NT2/D1 (cell line): Measurements from ENCODE around the gene CCDC149.

ENCODE experiments used
- DNase-seq: peaks from one replicate; pipeline ENCODE4 v3.0.0-alpha.2; 2011; ENCODE audit warnings: low read depth, low spot score
- H3K27me3 ChIP-seq: 2 replicates; pipeline ENCODE4 v1.6.0; 2011; ENCODE audit warnings: mild to moderate bottlenecking; ENCODE audit not compliant: insufficient read length, insufficient read depth
- H3K36me3 ChIP-seq: 2 replicates; pipeline ENCODE4 v1.6.1; 2011; ENCODE audit warnings: mild to moderate bottlenecking, low read length, mixed read lengths; ENCODE audit not compliant: insufficient read depth, insufficient read length
- H3K4me1 ChIP-seq: 2 replicates; pipeline ENCODE4 v1.5.1; 2011; ENCODE audit not compliant: insufficient read depth, insufficient read length
- H3K4me3 ChIP-seq: 2 replicates; pipeline ENCODE4 v1.5.1; 2011; ENCODE audit warnings: low read depth; ENCODE audit not compliant: insufficient read length
- H3K9ac ChIP-seq: 2 replicates; pipeline ENCODE4 v1.6.0; 2011; ENCODE audit warnings: low read depth; ENCODE audit not compliant: insufficient read length
- H3K9me3 ChIP-seq: 2 replicates; pipeline ENCODE4 v1.5.1; 2011; ENCODE audit warnings: mild to moderate bottlenecking, low read length; ENCODE audit not compliant: insufficient read depth
- SUZ12 ChIP-seq: IDR thresholded peaks from 2 replicates; pipeline ENCODE4 v1.6.1; 2011; ENCODE audit not compliant: insufficient read length, insufficient read depth; ENCODE audit errors: extremely low read depth
- YY1 ChIP-seq: IDR thresholded peaks from 2 replicates; pipeline ENCODE4 v1.6.1; 2011; ENCODE audit not compliant: insufficient read length, insufficient read depth
- ZNF274 ChIP-seq: IDR thresholded peaks from 2 replicates; pipeline ENCODE4 v1.6.1; 2011; ENCODE audit warnings: mild to moderate bottlenecking, low read depth, low read length

The CCDC149 gene

GRCh38 chr4:24809815-24810405 is 102.9 kb downstream of the CCDC149 start:
- H3K27me3 ChIP-seq = no peaks in the 10 kb centered on the region
- H3K36me3 ChIP-seq = no peaks in the 10 kb centered on the region
- TF ChIP-seq ZNF274 (no peak), YY1 (no peak), SUZ12 (no peak)
- H3K9ac ChIP-seq = no peak overlapping the region
- no peak for DNase-seq
- H3K4me1 ChIP-seq = no peaks in the 10 kb centered on the region
- H3K9me3 ChIP-seq = no peaks in the 10 kb centered on the region
- no peak overlapping the region for H3K4me3 ChIP-seq

GRCh38 chr4:24809376-24809775 is 103.5 kb downstream of the CCDC149 start:
- Histone ChIP-seq H3K27me3 (no peaks in the 10 kb centered on the region), H3K4me1 (no peaks in the 10 kb centered on the region), H3K9ac (no peak overlapping the region), H3K9me3 (no peaks in the 10 kb centered on the region), H3K36me3 (no peaks in the 10 kb centered on the region), H3K4me3 (no peak overlapping the region)
- DNase-seq = no peak
- TF ChIP-seq YY1 (no peak), SUZ12 (no peak), ZNF274 (no peak)

DNA sequence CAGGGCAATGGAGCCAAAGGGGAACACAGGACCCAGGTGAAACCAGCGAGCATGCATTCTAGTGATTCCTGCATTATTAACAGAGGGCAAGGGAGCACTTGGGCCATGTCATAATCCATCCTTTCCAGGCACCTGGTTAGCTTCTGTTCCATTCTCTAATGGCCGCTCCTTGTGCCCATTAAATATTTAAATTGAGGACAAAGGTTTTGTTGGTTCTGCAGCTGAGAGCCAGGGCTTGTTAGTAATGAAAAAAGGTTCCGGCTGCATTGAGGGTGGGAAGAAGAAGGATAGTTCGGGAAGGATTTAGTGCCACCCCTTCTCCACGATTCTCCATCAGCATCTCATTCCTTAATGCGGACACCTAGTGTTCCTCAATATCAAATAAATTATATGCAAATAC is 103.9 kb downstream of the CCDC149 start:
- Histone ChIP-seq H3K27me3 (no peaks in the 10 kb centered on the region), H3K36me3 (no peaks in the 10 kb centered on the region), H3K4me1 (no peaks in the 10 kb centered on the region), H3K4me3 (no peak overlapping the region), H3K9ac (no peak overlapping the region), H3K9me3 (no peaks in the 10 kb centered on the region)
- DNase-seq = no peak
- TF ChIP-seq ZNF274 = no peak
- no peak for TF ChIP-seq YY1
- no peak for TF ChIP-seq SUZ12

GRCh38 chr4:24808261-24808660 is 104.6 kb downstream of the CCDC149 start:
- H3K36me3 ChIP-seq = no peaks in the 10 kb centered on the region
- no peak for DNase-seq
- H3K4me1 ChIP-seq = no peaks in the 10 kb centered on the region
- no peak overlapping the region for H3K4me3 ChIP-seq
- H3K9me3 ChIP-seq = no peaks in the 10 kb centered on the region
- H3K9ac ChIP-seq = no peak overlapping the region
- no peaks in the 10 kb centered on the region for H3K27me3 ChIP-seq
- TF ChIP-seq YY1 = no peak
- no peak for TF ChIP-seq SUZ12
- no peak for TF ChIP-seq ZNF274

- no peaks in the 10 kb centered on the region for H3K27me3 ChIP-seq
- no peaks in the 10 kb centered on the region for H3K9me3 ChIP-seq
- no peaks in the 10 kb centered on the region for H3K4me1 ChIP-seq
- DNase-seq = no peak
- TF ChIP-seq SUZ12 (no peak), ZNF274 (no peak), YY1 (no peak)
- H3K4me3 ChIP-seq = no peak overlapping the region
- no peaks in the 10 kb centered on the region for H3K36me3 ChIP-seq
- H3K9ac ChIP-seq = no peak overlapping the region
Observed at GRCh38 chr4:24807611-24808010, 105.2 kb downstream of the CCDC149 start.

GRCh38 chr4:24806206-24806990 is 106.4 kb downstream of the CCDC149 start:
- H3K4me3 ChIP-seq = no peak overlapping the region
- H3K9ac ChIP-seq = no peak overlapping the region
- no peak for DNase-seq
- TF ChIP-seq SUZ12 (no peak), ZNF274 (no peak), YY1 (no peak)
- no peaks in the 10 kb centered on the region for H3K27me3 ChIP-seq
- H3K36me3 ChIP-seq = no peaks in the 10 kb centered on the region
- H3K4me1 ChIP-seq = no peaks in the 10 kb centered on the region
- H3K9me3 ChIP-seq = no peaks in the 10 kb centered on the region

- H3K4me1 ChIP-seq = no peaks in the 10 kb centered on the region
- DNase-seq = no peak
- TF ChIP-seq ZNF274 = no peak
- TF ChIP-seq YY1 = no peak
- no peak for TF ChIP-seq SUZ12
- H3K36me3 ChIP-seq = no peaks in the 10 kb centered on the region
- H3K9me3 ChIP-seq = no peaks in the 10 kb centered on the region
- no peak overlapping the region for H3K4me3 ChIP-seq
- no peak overlapping the region for H3K9ac ChIP-seq
- no peaks in the 10 kb centered on the region for H3K27me3 ChIP-seq
Observed at GRCh38 chr4:24805566-24805965, 107.3 kb downstream of the CCDC149 start.
